Upper lobe of left lung (tissue), 4 donors: ENCODE measurements around the gene ZIC1.

Experiments
- EP300 ChIP-seq, 4 donors: sonication (generic); formaldehyde crosslinking; IDR thresholded peaks; one replicate each; pipeline ENCODE4 v1.5.1; 2017; ENCODE audit warnings: antibody characterized with exemption in 4 of 4, control low read depth in 2 of 4
- POLR2AphosphoS5 ChIP-seq, 2 donors: sonication (generic); formaldehyde crosslinking; IDR thresholded peaks; one replicate each; pipeline ENCODE4 v1.5.1; 2017; ENCODE audit warnings: antibody characterized with exemption in 2 of 2
- TF ChIP-seq, protein P1 (sequence below), 6 experiments: fragments of 450-650 bp in 4 of 6; fragments of 200-600 bp in 2 of 6; sonication (generic) in 2 of 6; IDR thresholded peaks; one replicate each; pipeline ENCODE4 v1.5.1; 2016 to 2019; ENCODE audit warnings: antibody characterized with exemption in 6 of 6

DNA sequence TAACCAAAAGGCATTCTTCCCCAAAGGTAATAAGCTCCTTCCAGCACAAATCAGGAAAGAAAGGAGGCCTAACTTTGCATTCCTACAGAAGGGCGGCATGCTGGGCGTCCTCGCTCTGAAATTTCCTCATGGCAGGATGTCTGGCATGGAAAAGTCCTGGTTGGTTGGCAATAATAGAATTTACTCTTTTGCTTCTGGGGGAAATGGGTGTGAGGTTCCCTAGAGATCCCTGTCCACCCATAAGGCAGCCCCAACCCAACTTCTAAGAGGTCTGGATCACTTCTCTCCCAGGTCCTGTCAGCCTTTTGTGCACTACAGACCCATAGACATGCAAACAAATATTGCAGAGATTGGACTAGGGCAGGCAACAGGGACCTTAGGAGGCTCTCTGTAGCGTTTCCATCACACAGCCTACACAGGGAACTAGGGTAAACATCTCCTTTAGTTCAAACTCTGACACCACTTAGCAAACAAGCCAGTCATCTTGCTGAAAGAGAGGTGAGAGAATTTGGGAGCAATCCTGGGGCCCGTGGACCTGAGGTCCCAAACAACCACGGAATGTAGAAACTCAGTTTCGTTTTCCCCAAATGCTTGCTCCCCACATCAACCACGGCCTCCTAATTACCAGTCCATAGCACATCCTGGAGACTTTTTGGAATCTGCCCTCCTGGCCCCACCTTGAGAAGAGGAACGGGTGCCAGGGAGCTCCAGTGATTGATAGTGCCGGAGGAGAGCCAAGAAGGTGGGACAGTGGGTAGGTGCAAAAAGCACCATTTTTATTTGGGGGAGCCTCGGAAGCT is 5.0 kb upstream of the ZIC1 start:
- TF ChIP-seq EP300 (IDR thresholded peaks at IDR 0.05) = no peak
- TF ChIP-seq POLR2AphosphoS5 (IDR thresholded peaks at IDR 0.05) = no peak
- TF ChIP-seq, protein P1, sequence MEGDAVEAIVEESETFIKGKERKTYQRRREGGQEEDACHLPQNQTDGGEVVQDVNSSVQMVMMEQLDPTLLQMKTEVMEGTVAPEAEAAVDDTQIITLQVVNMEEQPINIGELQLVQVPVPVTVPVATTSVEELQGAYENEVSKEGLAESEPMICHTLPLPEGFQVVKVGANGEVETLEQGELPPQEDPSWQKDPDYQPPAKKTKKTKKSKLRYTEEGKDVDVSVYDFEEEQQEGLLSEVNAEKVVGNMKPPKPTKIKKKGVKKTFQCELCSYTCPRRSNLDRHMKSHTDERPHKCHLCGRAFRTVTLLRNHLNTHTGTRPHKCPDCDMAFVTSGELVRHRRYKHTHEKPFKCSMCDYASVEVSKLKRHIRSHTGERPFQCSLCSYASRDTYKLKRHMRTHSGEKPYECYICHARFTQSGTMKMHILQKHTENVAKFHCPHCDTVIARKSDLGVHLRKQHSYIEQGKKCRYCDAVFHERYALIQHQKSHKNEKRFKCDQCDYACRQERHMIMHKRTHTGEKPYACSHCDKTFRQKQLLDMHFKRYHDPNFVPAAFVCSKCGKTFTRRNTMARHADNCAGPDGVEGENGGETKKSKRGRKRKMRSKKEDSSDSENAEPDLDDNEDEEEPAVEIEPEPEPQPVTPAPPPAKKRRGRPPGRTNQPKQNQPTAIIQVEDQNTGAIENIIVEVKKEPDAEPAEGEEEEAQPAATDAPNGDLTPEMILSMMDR (IDR thresholded peaks at IDR 0.05) = no peak
